HepG2 (cell line): ENCODE results near the gene ALPK3. TPM values are rescaled to one million over a fixed set of nuclear protein-coding genes. Genes with fewer than 3 reads are reported as not detected.

Source experiments
- ATAC-seq: fragments of 200-7000 bp; cut with Tn5 transposase; 3 replicates; pipeline ENCODE4 v1.9.1; 2020; ENCODE audit warnings: mild to moderate bottlenecking, moderate library complexity
- BruUV-seq: library from RNA; stranded (reverse); fragments of 400-500 nt; replicated peaks from 2 replicates; lab custom pipeline; 2021; lab: Mats Ljungman, UMichigan
- CTCF ChIA-PET: fragments of 300-600 bp; formaldehyde crosslinking; extraction: SDS; loops from one replicate; lab custom pipeline; 2021; ENCODE audit warnings: low total read pairs, inconsistent platforms, low intra/inter-chr PET ratio; lab: Yijun Ruan, JAX
- POLR2A ChIA-PET: fragments of 350-600 bp; sonication (Branson Sonifier 250); formaldehyde crosslinking; loops from one replicate; lab custom pipeline; 2020; ENCODE audit warnings: antibody characterized with exemption, inconsistent platforms; lab: Yijun Ruan, JAX
- DNase-seq: peaks from one replicate; pipeline ENCODE4 v3.0.0-alpha.2; 2015; ENCODE audit warnings: low spot score
- FAIRE-seq: peaks from 3 replicates; lab custom pipeline; 2011; peaks lifted over from hg19 to GRCh38; lab: Jason Lieb, UNC
- H2AFZ ChIP-seq: one replicate; pipeline ENCODE4 v1.6.1; 2011; ENCODE audit warnings: low read length, inconsistent platforms
- H3K27ac ChIP-seq: fragments of 300-600 bp; 3 replicates; pipeline ENCODE4 v1.8.0; 2011; ENCODE audit warnings: mixed run types, mild to moderate bottlenecking, mixed read lengths, low read length, inconsistent platforms; ENCODE audit not compliant: insufficient read depth; ENCODE audit errors: extremely low read length
- H3K27me3 ChIP-seq, 2 experiments: fragments of 200-600 bp in 1 of 2; 2 replicates in 1 of 2; 3 replicates in 1 of 2; pipeline versions ENCODE4 v1.6.0 to v1.8.0; 2011; ENCODE audit warnings: low read length in 2 of 2, mild to moderate bottlenecking in 2 of 2, moderate library complexity in 2 of 2, inconsistent platforms in 1 of 2; ENCODE audit not compliant: insufficient read depth in 2 of 2, control insufficient read depth in 1 of 2
- H3K36me3 ChIP-seq, 2 experiments: fragments of 200-600 bp in 1 of 2; replicated peaks in 1 of 2; 2 replicates in 1 of 2; 3 replicates in 1 of 2; pipeline versions ENCODE4 v1.5.1 to v1.8.0; 2011; ENCODE audit warnings: low read length in 2 of 2, inconsistent platforms in 1 of 2; ENCODE audit not compliant: insufficient read depth in 2 of 2, control insufficient read depth in 1 of 2
- H3K4me1 ChIP-seq: 2 replicates; pipeline ENCODE4 v1.5.1; 2012; ENCODE audit warnings: low read length, inconsistent platforms; ENCODE audit not compliant: insufficient read depth
- H3K4me2 ChIP-seq: 2 replicates; pipeline ENCODE4 v1.6.0; 2011; ENCODE audit warnings: low read depth, low read length, inconsistent platforms
- H3K4me3 ChIP-seq, 3 experiments: fragments of 200-600 bp in 1 of 3; sonication (generic), shearing (Covaris generic) in 1 of 3; replicated peaks in 1 of 3; 2 replicates each; pipeline ENCODE4 v1.5.1; 2011 to 2016; ENCODE audit warnings: low read length in 3 of 3, inconsistent platforms in 2 of 3, low read depth in 2 of 3, mild to moderate bottlenecking in 2 of 3, control low read depth in 1 of 3, mixed read lengths in 1 of 3; ENCODE audit not compliant: insufficient read depth in 1 of 3
- H3K79me2 ChIP-seq: one replicate; pipeline ENCODE4 v1.6.1; 2011; ENCODE audit warnings: low read length, inconsistent platforms; ENCODE audit not compliant: insufficient read depth
- H3K9ac ChIP-seq: 2 replicates; pipeline ENCODE4 v1.6.0; 2011; ENCODE audit warnings: mild to moderate bottlenecking, low read depth, low read length, inconsistent platforms; ENCODE audit not compliant: insufficient read depth
- H3K9me3 ChIP-seq: 2 replicates; pipeline ENCODE4 v1.5.1; 2012; ENCODE audit warnings: mild to moderate bottlenecking, low read length
- H4K20me1 ChIP-seq: 2 replicates; pipeline ENCODE4 v1.6.0; 2011; ENCODE audit warnings: inconsistent platforms, mild to moderate bottlenecking, low read length, moderate library complexity; ENCODE audit not compliant: insufficient read depth
- HOXD1 ChIP-seq: sonication (generic); formaldehyde crosslinking; IDR thresholded peaks from 2 replicates; pipeline ENCODE4 v1.5.0; 2020; ENCODE audit warnings: missing genetic modification reagents
- MED13 ChIP-seq: sonication (generic); formaldehyde crosslinking; IDR thresholded peaks from 2 replicates; pipeline ENCODE4 v1.5.0; 2020; ENCODE audit warnings: missing genetic modification reagents
- NFRKB ChIP-seq: fragments of 450-650 bp; IDR thresholded peaks from 2 replicates; pipeline ENCODE4 v1.6.1; 2017
- TCF7L2 ChIP-seq: IDR thresholded peaks from 2 replicates; pipeline ENCODE4 v1.6.1; 2011; ENCODE audit warnings: mild to moderate bottlenecking, low read depth, low read length, moderate library complexity
- ZBTB20 ChIP-seq: sonication (generic); formaldehyde crosslinking; IDR thresholded peaks from 2 replicates; pipeline ENCODE4 v1.8.1; 2023; ENCODE audit warnings: missing genetic modification reagents, low read depth, mild to moderate bottlenecking, borderline replicate concordance
- ZFYVE20 ChIP-seq: sonication (generic); formaldehyde crosslinking; IDR thresholded peaks from 2 replicates; pipeline ENCODE4 v1.8.0; 2023; ENCODE audit warnings: low read depth, mild to moderate bottlenecking, moderate library complexity, missing genetic modification reagents, borderline replicate concordance
- ZNF10 ChIP-seq: sonication (generic); formaldehyde crosslinking; IDR thresholded peaks from 2 replicates; pipeline ENCODE4 v1.4.0; 2020; ENCODE audit warnings: mild to moderate bottlenecking, low read depth, missing genetic modification reagents, borderline replicate concordance
- ZNF235 ChIP-seq: sonication (generic); formaldehyde crosslinking; IDR thresholded peaks from 2 replicates; pipeline ENCODE4 v1.8.1; 2023; ENCODE audit warnings: mild to moderate bottlenecking, missing genetic modification reagents, borderline replicate concordance
- ZNF264 ChIP-seq: sonication (generic); formaldehyde crosslinking; IDR thresholded peaks from 2 replicates; pipeline ENCODE4 v1.4.0; 2020; ENCODE audit warnings: missing genetic modification reagents
- ZNF329 ChIP-seq: sonication (generic); formaldehyde crosslinking; IDR thresholded peaks from 2 replicates; pipeline ENCODE4 v1.9.0; 2021; ENCODE audit warnings: low read depth, mild to moderate bottlenecking, missing genetic modification reagents
- ZNF331 ChIP-seq: sonication (generic); formaldehyde crosslinking; IDR thresholded peaks from 2 replicates; pipeline ENCODE4 v1.4.0; 2020; ENCODE audit warnings: missing genetic modification reagents
- ZNF781 ChIP-seq: sonication (generic); formaldehyde crosslinking; IDR thresholded peaks from 2 replicates; pipeline ENCODE4 v1.5.1; 2020; ENCODE audit warnings: borderline replicate concordance, mild to moderate bottlenecking, missing genetic modification reagents; ENCODE audit errors: not compliant biosample characterization
- ZNF83 ChIP-seq: sonication (generic); formaldehyde crosslinking; IDR thresholded peaks from 2 replicates; pipeline ENCODE4 v1.4.0; 2020; ENCODE audit warnings: missing genetic modification reagents, mild to moderate bottlenecking, borderline replicate concordance
- WGBS: methylation state at CpG from one replicate; pipeline ENCODE4 v1.1.6; 2017; ENCODE audit warnings: low lambda C conversion rate; 5-methylcytosine and 5-hydroxymethylcytosine counted together
- in situ Hi-C: cut with HindIII; loops from 2 replicates; pipeline ENCODE4 v1.10.0; 2017; ENCODE audit warnings: low pct_unique_long_range_greater_than_20kb; ENCODE audit not compliant: extremely low pct_ligation_motif_present
- intact Hi-C: fragments of 100-400 bp; cut with micrococcal nuclease; formaldehyde crosslinking; loops from one replicate; pipeline ENCODE4 v1.10.0; 2022; ENCODE audit not compliant: unreplicated experiment
- polyA plus RNA-seq, 8 experiments: library from polyadenylated mRNA; depleted of rRNA in 3 of 8; stranded (reverse) in 7 of 8; unstranded in 1 of 8; fragments of >200 nt; fragmentation: Illumina TruSeq in 4 of 8; extraction: Trizol in 4 of 8; gene quantifications; 2 replicates each; pipeline versions ENCODE4 v1.2.1 to v1.2.3, GENCODE V29; 2011 to 2016; ENCODE audit warnings: low read depth in 4 of 8, missing spikeins in 1 of 8, mixed read lengths in 1 of 8; ENCODE audit not compliant: insufficient read depth in 1 of 8
- total RNA-seq, 5 experiments: library from RNA; depleted of rRNA; stranded (reverse); fragments of >200 nt; fragmentation: Illumina TruSeq; extraction: Trizol; gene quantifications; 2 replicates each; pipeline ENCODE4 v1.2.3, GENCODE V29; 2016; ENCODE audit warnings: low read depth in 1 of 5
- TF ChIP-seq, protein P1 (sequence below): IDR thresholded peaks from 2 replicates; pipeline ENCODE4 v1.6.1; 2016; ENCODE audit warnings: mild to moderate bottlenecking
- TF ChIP-seq, protein P2 (sequence below): sonication (generic); formaldehyde crosslinking; IDR thresholded peaks from 2 replicates; pipeline ENCODE4 v1.4.0; 2020; ENCODE audit warnings: low read depth, missing genetic modification reagents
- TF ChIP-seq, protein P3 (sequence below): sonication (generic); formaldehyde crosslinking; IDR thresholded peaks from 2 replicates; pipeline ENCODE4 v1.5.0; 2020; ENCODE audit warnings: mild to moderate bottlenecking, missing genetic modification reagents, borderline replicate concordance
- TF ChIP-seq, protein P4 (sequence below): IDR thresholded peaks from 2 replicates; pipeline ENCODE4 v1.6.1; 2016; ENCODE audit warnings: missing compliant biosample characterization, missing genetic modification reagents, borderline replicate concordance

The ALPK3 gene
- total and polyA plus RNA-seq, 2 of the 13 experiments (the other 11 are each of a cell fraction or from before 2014, with no cell fraction given), result 0.04 to 0.42 TPM

DNA sequence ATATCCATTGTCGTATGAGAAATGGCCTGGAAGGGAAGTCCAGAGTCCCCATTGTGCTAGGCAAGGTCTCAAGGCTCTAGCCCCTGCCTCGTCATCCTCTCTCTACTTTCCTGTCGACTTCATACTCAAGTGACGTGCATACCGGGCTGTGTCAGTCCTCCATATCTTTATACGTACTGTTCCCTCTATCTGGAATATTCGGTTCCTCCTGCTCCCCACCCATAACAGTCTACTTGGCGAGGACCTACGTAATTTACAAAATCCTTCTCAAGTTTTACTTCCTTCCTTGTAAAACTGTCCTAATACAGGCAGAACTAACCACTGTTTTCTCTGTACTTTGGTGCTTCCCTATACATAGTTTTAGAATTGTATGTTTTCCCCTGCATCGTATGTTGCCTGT is 2.2 kb upstream of the ALPK3 start:
- no peak overlapping the region for H3K4me2 ChIP-seq
- intact Hi-C loops, result loop anchor here (10.0 kb wide), 2 partner anchors 60 to 160 kb away; partner anchors contain the start of genes NMB and WDR73
- H3K4me3 ChIP-seq, result no peak overlapping the region
- no peaks in the 10 kb centered on the region for H3K27me3 ChIP-seq
- in situ Hi-C loops, result no loop called here
- H3K36me3 ChIP-seq, result no peaks in the 10 kb centered on the region
- peaks cover 48% of the 10 kb centered on the region for H3K4me1 ChIP-seq
- no peak overlapping the region for H3K9ac ChIP-seq
- FAIRE-seq (no peak), DNase-seq (no peak), ATAC-seq (no peak)
- ChIA-PET CTCF (no interaction called here), POLR2A (no interaction called here)
- H3K27ac ChIP-seq, result no peak overlapping the region
- H3K79me2 ChIP-seq, result no peaks in the 10 kb centered on the region
- 81% methylated on average over 9 of the region's 10 CpGs for WGBS
- no TSS peak for BruUV-seq
- H2AFZ ChIP-seq, result no peak overlapping the region
- no peaks in the 10 kb centered on the region for H3K9me3 ChIP-seq
- no peaks in the 10 kb centered on the region for H4K20me1 ChIP-seq
- TF ChIP-seq HOXD1 (no peak), MED13 (CRISPR knock-in tag) (no peak), ZNF10 (CRISPR knock-in tag) (no peak), TCF7L2 (no peak), ZNF264 (CRISPR knock-in tag) (no peak), ZNF781 (CRISPR knock-in tag) (no peak), ZBTB20 (no peak), ZNF331 (CRISPR knock-in tag) (no peak), ZNF235 (CRISPR knock-in tag) (no peak), ZNF329 (CRISPR knock-in tag) (no peak), ZFYVE20 (CRISPR knock-in tag) (no peak), NFRKB (no peak), ZNF83 (CRISPR knock-in tag) (no peak)
- TF ChIP-seq, protein P1, sequence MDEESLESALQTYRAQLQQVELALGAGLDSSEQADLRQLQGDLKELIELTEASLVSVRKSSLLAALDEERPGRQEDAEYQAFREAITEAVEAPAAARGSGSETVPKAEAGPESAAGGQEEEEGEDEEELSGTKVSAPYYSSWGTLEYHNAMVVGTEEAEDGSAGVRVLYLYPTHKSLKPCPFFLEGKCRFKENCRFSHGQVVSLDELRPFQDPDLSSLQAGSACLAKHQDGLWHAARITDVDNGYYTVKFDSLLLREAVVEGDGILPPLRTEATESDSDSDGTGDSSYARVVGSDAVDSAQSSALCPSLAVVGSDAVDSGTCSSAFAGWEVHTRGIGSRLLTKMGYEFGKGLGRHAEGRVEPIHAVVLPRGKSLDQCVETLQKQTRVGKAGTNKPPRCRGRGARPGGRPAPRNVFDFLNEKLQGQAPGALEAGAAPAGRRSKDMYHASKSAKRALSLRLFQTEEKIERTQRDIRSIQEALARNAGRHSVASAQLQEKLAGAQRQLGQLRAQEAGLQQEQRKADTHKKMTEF (CRISPR knock-in tag), result no peak
- TF ChIP-seq, protein P2, sequence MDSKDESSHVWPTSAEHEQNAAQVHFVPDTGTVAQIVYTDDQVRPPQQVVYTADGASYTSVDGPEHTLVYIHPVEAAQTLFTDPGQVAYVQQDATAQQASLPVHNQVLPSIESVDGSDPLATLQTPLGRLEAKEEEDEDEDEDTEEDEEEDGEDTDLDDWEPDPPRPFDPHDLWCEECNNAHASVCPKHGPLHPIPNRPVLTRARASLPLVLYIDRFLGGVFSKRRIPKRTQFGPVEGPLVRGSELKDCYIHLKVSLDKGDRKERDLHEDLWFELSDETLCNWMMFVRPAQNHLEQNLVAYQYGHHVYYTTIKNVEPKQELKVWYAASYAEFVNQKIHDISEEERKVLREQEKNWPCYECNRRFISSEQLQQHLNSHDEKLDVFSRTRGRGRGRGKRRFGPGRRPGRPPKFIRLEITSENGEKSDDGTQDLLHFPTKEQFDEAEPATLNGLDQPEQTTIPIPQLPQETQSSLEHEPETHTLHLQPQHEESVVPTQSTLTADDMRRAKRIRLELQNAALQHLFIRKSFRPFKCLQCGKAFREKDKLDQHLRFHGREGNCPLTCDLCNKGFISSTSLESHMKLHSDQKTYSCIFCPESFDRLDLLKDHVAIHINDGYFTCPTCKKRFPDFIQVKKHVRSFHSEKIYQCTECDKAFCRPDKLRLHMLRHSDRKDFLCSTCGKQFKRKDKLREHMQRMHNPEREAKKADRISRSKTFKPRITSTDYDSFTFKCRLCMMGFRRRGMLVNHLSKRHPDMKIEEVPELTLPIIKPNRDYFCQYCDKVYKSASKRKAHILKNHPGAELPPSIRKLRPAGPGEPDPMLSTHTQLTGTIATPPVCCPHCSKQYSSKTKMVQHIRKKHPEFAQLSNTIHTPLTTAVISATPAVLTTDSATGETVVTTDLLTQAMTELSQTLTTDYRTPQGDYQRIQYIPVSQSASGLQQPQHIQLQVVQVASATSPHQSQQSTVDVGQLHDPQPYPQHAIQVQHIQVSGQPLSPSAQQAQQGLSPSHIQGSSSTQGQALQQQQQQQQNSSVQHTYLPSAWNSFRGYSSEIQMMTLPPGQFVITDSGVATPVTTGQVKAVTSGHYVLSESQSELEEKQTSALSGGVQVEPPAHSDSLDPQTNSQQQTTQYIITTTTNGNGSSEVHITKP, result no peak
- TF ChIP-seq, protein P3, sequence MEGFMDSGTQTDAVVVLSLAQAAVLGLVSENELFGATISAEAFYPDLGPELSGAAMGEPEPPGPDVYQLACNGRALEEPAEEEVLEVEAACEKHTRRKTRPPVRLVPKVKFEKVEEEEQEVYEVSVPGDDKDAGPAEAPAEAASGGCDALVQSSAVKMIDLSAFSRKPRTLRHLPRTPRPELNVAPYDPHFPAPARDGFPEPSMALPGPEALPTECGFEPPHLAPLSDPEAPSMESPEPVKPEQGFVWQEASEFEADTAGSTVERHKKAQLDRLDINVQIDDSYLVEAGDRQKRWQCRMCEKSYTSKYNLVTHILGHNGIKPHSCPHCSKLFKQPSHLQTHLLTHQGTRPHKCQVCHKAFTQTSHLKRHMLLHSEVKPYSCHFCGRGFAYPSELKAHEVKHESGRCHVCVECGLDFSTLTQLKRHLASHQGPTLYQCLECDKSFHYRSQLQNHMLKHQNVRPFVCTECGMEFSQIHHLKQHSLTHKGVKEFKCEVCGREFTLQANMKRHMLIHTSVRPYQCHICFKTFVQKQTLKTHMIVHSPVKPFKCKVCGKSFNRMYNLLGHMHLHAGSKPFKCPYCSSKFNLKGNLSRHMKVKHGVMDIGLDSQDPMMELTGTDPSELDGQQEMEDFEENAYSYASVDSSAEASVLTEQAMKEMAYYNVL (CRISPR knock-in tag), result no peak
- TF ChIP-seq, protein P4, sequence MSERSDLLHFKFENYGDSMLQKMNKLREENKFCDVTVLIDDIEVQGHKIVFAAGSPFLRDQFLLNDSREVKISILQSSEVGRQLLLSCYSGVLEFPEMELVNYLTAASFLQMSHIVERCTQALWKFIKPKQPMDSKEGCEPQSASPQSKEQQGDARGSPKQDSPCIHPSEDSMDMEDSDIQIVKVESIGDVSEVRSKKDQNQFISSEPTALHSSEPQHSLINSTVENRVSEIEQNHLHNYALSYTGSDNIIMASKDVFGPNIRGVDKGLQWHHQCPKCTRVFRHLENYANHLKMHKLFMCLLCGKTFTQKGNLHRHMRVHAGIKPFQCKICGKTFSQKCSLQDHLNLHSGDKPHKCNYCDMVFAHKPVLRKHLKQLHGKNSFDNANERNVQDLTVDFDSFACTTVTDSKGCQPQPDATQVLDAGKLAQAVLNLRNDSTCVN, result no peak
